ENCODE results near the gene MTMR4. TPM values are rescaled to one million over a fixed set of nuclear protein-coding genes. Genes with fewer than 3 reads are reported as not detected.

MTMR4 gene
- total RNA-seq, 1 donor from 2014 or later = 23.0 TPM

- Histone ChIP-seq H3K4me1 (ENCODE audit: control insufficient read depth in 3 of 3, insufficient read depth in 3 of 3, low read length in 3 of 3) (peaks cover 22 to 30% (median 30%) of the 10 kb centered on the region in 3 donors), H3K27me3 (ENCODE audit: control insufficient read depth in 3 of 3, insufficient read depth in 3 of 3, low read length in 3 of 3) (no peaks in the 10 kb centered on the region), H3K27ac (ENCODE audit: low read depth, low read length) (peak overlapping the region; percentile 38), H3K9ac (ENCODE audit: low read depth in 1 of 3, low read length in 3 of 3) (peak overlapping the region in 2 of 3 donors; percentile 25 to 55), H3K36me3 (ENCODE audit: control insufficient read depth in 3 of 3, insufficient read depth in 3 of 3, low read length in 3 of 3) (no peaks in the 10 kb centered on the region), H3K4me3 (ENCODE audit: low read length in 3 of 3) (peak overlapping the region in 2 of 3 donors; percentile 35 to 48), H3K9me3 (ENCODE audit: control insufficient read depth in 3 of 3, low read length in 3 of 3) (no peaks in the 10 kb centered on the region)
These were observed 14.0 kb upstream of the MTMR4 start for GRCh38 chr17:58528443-58528842.

- Histone ChIP-seq H3K9me3 (ENCODE audit: control insufficient read depth in 3 of 3, low read length in 3 of 3) (no peaks in the 10 kb centered on the region), H3K27ac (ENCODE audit: low read depth, low read length) (peak overlapping the region; percentile 36), H3K27me3 (ENCODE audit: control insufficient read depth in 3 of 3, insufficient read depth in 3 of 3, low read length in 3 of 3) (no peaks in the 10 kb centered on the region), H3K4me1 (ENCODE audit: control insufficient read depth in 3 of 3, insufficient read depth in 3 of 3, low read length in 3 of 3) (peaks cover 22 to 30% (median 30%) of the 10 kb centered on the region in 3 donors), H3K4me3 (ENCODE audit: low read length in 3 of 3) (peak overlapping the region in 1 of 3 donors; percentile 14), H3K9ac (ENCODE audit: low read depth in 1 of 3, low read length in 3 of 3) (peak overlapping the region in 1 of 3 donors; percentile 25), H3K36me3 (ENCODE audit: control insufficient read depth in 3 of 3, insufficient read depth in 3 of 3, low read length in 3 of 3) (no peaks in the 10 kb centered on the region)
These were observed 13.5 kb upstream of the MTMR4 start for GRCh38 chr17:58527949-58528348.

DNA sequence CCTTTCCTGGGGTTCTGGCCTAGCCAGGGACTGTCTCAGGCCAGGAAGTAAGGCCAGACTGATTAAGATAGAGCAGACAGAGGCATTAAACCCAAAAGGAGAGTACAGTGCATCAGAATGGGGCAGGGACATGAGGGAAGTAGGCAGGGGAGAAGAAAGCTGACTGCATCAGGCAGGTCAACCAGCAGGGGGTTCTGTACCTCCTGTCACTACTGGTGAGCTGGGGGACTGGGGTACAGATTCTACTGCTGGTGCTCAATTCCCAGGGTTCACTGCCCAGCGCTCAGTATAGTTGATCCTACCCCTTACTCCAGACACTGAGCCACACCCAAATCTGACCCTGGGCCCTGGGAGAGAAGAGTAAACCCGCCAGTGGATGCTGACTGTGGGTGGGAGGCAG lies 12.9 kb upstream of the MTMR4 start:
- no peaks in the 10 kb centered on the region for H3K27me3 ChIP-seq (ENCODE audit: control insufficient read depth in 3 of 3, insufficient read depth in 3 of 3, low read length in 3 of 3)
- H3K36me3 ChIP-seq (ENCODE audit: control insufficient read depth in 3 of 3, insufficient read depth in 3 of 3, low read length in 3 of 3) = no peaks in the 10 kb centered on the region
- H3K9me3 ChIP-seq (ENCODE audit: control insufficient read depth in 3 of 3, low read length in 3 of 3) = no peaks in the 10 kb centered on the region
- no peak overlapping the region for H3K9ac ChIP-seq (ENCODE audit: low read depth in 1 of 3, low read length in 3 of 3)
- H3K4me3 ChIP-seq (ENCODE audit: low read length in 3 of 3) = no peak overlapping the region
- H3K4me1 ChIP-seq (ENCODE audit: control insufficient read depth in 3 of 3, insufficient read depth in 3 of 3, low read length in 3 of 3) = peaks cover 21 to 26% (median 26%) of the 10 kb centered on the region in 3 donors
- H3K27ac ChIP-seq (ENCODE audit: low read depth, low read length) = peak overlapping the region; percentile 2

DNA sequence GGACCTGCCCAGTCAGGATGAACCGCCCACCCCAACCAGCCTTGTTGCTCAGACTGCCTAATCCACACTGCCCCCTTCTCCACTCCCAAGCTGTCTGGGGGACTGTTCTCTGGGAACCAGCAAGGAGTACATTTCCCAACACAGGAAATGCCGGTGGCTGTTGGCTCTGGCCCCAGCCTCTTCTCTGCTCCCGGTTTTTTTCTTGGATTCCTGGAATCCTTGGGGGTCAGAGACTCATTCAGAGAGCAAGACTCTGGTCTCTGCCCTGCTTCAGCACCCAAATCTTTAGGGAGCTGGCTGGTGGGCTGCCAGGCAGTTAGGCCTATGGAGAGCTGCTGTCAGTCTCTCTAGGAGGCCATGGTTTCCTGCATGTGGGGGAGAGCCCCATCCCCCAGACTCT lies 10.8 kb upstream of the MTMR4 start:
- H3K27ac ChIP-seq (ENCODE audit: low read depth, low read length) = peak overlapping the region; percentile 58
- H3K4me3 ChIP-seq (ENCODE audit: low read length in 3 of 3) = peak overlapping the region in 1 of 3 donors; percentile 8
- H3K9me3 ChIP-seq (ENCODE audit: control insufficient read depth in 3 of 3, low read length in 3 of 3) = no peaks in the 10 kb centered on the region
- no peaks in the 10 kb centered on the region for H3K27me3 ChIP-seq (ENCODE audit: control insufficient read depth in 3 of 3, insufficient read depth in 3 of 3, low read length in 3 of 3)
- H3K4me1 ChIP-seq (ENCODE audit: control insufficient read depth in 3 of 3, insufficient read depth in 3 of 3, low read length in 3 of 3) = peaks cover 19 to 24% (median 21%) of the 10 kb centered on the region in 3 donors
- no peaks in the 10 kb centered on the region for H3K36me3 ChIP-seq (ENCODE audit: control insufficient read depth in 3 of 3, insufficient read depth in 3 of 3, low read length in 3 of 3)
- H3K9ac ChIP-seq (ENCODE audit: low read depth in 1 of 3, low read length in 3 of 3) = no peak overlapping the region

DNA sequence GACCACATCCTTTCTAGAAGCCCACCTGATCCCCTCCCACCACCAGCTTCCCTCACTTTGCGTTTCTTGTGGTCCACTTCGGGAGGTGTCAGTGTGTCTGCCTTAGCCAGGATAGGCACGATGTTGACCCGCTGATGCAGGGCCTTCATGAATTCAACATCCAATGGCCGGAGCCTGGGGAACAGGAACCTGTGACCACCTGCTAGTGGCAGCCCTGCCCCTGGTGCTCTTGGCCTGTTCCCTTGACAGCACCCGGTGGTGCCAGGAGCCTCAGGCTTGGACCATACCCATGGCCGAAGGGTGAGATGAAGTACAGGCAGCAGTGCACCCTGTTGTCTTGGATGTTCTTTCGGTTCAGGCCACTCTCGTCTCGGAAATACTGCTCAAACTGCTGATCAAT lies 7.2 kb upstream of the MTMR4 start:
- Histone ChIP-seq H3K36me3 (ENCODE audit: control insufficient read depth in 3 of 3, insufficient read depth in 3 of 3, low read length in 3 of 3) (peaks cover 0 to 2% (median 0%) of the 10 kb centered on the region in 3 donors), H3K4me3 (ENCODE audit: low read length in 3 of 3) (no peak overlapping the region), H3K9ac (ENCODE audit: low read depth in 1 of 3, low read length in 3 of 3) (no peak overlapping the region), H3K27me3 (ENCODE audit: control insufficient read depth in 3 of 3, insufficient read depth in 3 of 3, low read length in 3 of 3) (no peaks in the 10 kb centered on the region), H3K9me3 (ENCODE audit: control insufficient read depth in 3 of 3, low read length in 3 of 3) (no peaks in the 10 kb centered on the region), H3K27ac (ENCODE audit: low read depth, low read length) (no peak overlapping the region), H3K4me1 (ENCODE audit: control insufficient read depth in 3 of 3, insufficient read depth in 3 of 3, low read length in 3 of 3) (peaks cover 22 to 32% (median 27%) of the 10 kb centered on the region in 3 donors)

DNA sequence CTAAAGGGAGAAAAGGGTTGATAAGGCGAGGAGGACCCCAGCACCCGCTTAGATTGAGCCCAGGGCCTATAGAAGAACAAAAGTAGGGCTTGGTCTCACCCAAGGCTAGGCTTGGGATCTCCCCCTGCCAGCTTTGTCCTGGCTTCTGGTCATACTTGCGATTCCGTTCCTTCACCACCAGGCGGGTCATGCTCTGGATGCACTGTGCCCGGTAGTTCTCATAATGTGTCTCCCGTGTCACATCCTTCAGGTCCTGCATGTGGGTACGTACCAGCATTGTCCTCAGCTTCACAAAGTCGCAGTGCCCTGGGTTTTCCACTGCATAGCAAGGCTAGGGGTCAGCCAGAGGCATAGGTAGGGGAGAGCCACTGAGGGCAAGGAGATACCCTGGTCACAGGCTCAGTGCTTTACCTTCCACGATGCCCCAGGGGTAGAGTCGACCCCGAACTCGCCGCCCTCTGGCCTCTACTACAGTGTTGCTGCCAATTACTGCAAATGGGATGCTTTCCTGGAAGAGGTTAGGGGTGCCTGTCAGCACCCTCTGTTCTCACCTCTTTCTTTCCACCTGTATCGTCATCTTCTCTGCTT lies 6.5 kb upstream of the MTMR4 start:
- H3K9ac ChIP-seq (ENCODE audit: low read depth in 1 of 3, low read length in 3 of 3) = no peak overlapping the region
- peaks cover 24 to 32% (median 32%) of the 10 kb centered on the region in 3 donors for H3K4me1 ChIP-seq (ENCODE audit: control insufficient read depth in 3 of 3, insufficient read depth in 3 of 3, low read length in 3 of 3)
- H3K9me3 ChIP-seq (ENCODE audit: control insufficient read depth in 3 of 3, low read length in 3 of 3) = no peaks in the 10 kb centered on the region
- no peaks in the 10 kb centered on the region for H3K27me3 ChIP-seq (ENCODE audit: control insufficient read depth in 3 of 3, insufficient read depth in 3 of 3, low read length in 3 of 3)
- H3K36me3 ChIP-seq (ENCODE audit: control insufficient read depth in 3 of 3, insufficient read depth in 3 of 3, low read length in 3 of 3) = peaks cover 0 to 3% (median 2%) of the 10 kb centered on the region in 3 donors
- H3K27ac ChIP-seq (ENCODE audit: low read depth, low read length) = no peak overlapping the region
- peak overlapping the region in 1 of 3 donors; percentile 8 for H3K4me3 ChIP-seq (ENCODE audit: low read length in 3 of 3)

GRCh38 chr17:58517928-58518609 lies 3.6 kb upstream of the MTMR4 start:
- Histone ChIP-seq H3K4me1 (ENCODE audit: control insufficient read depth in 3 of 3, insufficient read depth in 3 of 3, low read length in 3 of 3) (peaks cover 22 to 38% (median 37%) of the 10 kb centered on the region in 3 donors), H3K36me3 (ENCODE audit: control insufficient read depth in 3 of 3, insufficient read depth in 3 of 3, low read length in 3 of 3) (peaks cover 0 to 3% (median 2%) of the 10 kb centered on the region in 3 donors)

GRCh38 chr17:58517378-58517927 lies 3.0 kb upstream of the MTMR4 start:
- no peaks in the 10 kb centered on the region for H3K9me3 ChIP-seq (ENCODE audit: control insufficient read depth in 3 of 3, low read length in 3 of 3)
- no peaks in the 10 kb centered on the region for H3K27me3 ChIP-seq (ENCODE audit: control insufficient read depth in 3 of 3, insufficient read depth in 3 of 3, low read length in 3 of 3)
- peak overlapping the region; percentile 86 to 92 (median 89) for H3K4me3 ChIP-seq (ENCODE audit: low read length in 3 of 3)
- H3K27ac ChIP-seq (ENCODE audit: low read depth, low read length) = peak overlapping the region; percentile 96
- peaks cover 4 to 5% (median 4%) of the 10 kb centered on the region in 3 donors for H3K36me3 ChIP-seq (ENCODE audit: control insufficient read depth in 3 of 3, insufficient read depth in 3 of 3, low read length in 3 of 3)
- peak overlapping the region; percentile 86 to 93 (median 90) for H3K9ac ChIP-seq (ENCODE audit: low read depth in 1 of 3, low read length in 3 of 3)
- peaks cover 22 to 38% (median 37%) of the 10 kb centered on the region in 3 donors for H3K4me1 ChIP-seq (ENCODE audit: control insufficient read depth in 3 of 3, insufficient read depth in 3 of 3, low read length in 3 of 3)

More at GRCh38 chr17:58517928-58518609, 3.6 kb upstream of the MTMR4 start:
- H3K27ac ChIP-seq (ENCODE audit: low read depth, low read length) = peak overlapping the region; percentile 96
- peak overlapping the region; percentile 86 to 94 (median 93) for H3K9ac ChIP-seq (ENCODE audit: low read depth in 1 of 3, low read length in 3 of 3)
- H3K9me3 ChIP-seq (ENCODE audit: control insufficient read depth in 3 of 3, low read length in 3 of 3) = no peaks in the 10 kb centered on the region
- H3K4me3 ChIP-seq (ENCODE audit: low read length in 3 of 3) = peak overlapping the region; percentile 89 to 98 (median 97)
- H3K27me3 ChIP-seq (ENCODE audit: control insufficient read depth in 3 of 3, insufficient read depth in 3 of 3, low read length in 3 of 3) = no peaks in the 10 kb centered on the region

DNA sequence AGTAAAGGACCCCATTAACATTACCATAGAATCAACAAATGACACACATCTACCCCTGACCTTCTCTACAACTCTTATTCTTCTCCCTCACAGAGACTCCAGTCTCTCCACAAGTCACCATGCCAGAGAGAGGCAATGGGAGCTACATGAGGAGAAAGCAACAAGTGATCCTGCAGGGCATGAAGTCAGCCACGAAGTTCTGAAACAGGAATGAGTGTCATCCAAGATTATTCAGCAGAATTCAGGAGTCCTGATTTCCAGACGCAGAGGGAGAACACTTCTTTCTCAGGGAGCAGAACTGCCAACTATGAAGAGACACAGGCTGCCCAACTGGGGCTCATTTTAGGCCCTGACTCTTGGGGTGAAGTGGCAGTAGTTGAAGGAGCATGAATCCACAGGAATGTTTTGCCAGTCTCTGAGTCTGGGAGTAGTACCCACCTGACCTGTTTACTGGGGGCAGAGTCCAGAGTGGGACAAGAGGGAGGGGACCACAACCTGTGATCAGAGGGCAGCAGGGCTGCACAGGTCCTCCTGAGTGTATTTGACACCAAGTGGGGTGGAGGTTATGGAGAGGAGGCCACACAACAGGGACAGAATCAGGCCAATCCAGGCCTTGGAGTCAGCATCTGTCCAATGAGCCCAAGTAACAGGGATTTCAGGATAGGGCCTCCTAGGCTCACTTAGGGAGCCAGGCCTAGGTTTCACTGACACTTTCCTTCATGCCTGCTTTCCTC lies 2.4 kb upstream of the MTMR4 start:
- Histone ChIP-seq H3K4me1 (ENCODE audit: control insufficient read depth in 3 of 3, insufficient read depth in 3 of 3, low read length in 3 of 3) (peaks cover 22 to 38% (median 37%) of the 10 kb centered on the region in 3 donors), H3K36me3 (ENCODE audit: control insufficient read depth in 3 of 3, insufficient read depth in 3 of 3, low read length in 3 of 3) (peaks cover 7 to 11% (median 9%) of the 10 kb centered on the region in 3 donors), H3K27me3 (ENCODE audit: control insufficient read depth in 3 of 3, insufficient read depth in 3 of 3, low read length in 3 of 3) (no peaks in the 10 kb centered on the region), H3K27ac (ENCODE audit: low read depth, low read length) (peak overlapping the region; percentile 96), H3K9ac (ENCODE audit: low read depth in 1 of 3, low read length in 3 of 3) (peak overlapping the region; percentile 86 to 93 (median 90)), H3K9me3 (ENCODE audit: control insufficient read depth in 3 of 3, low read length in 3 of 3) (no peaks in the 10 kb centered on the region), H3K4me3 (ENCODE audit: low read length in 3 of 3) (peak overlapping the region; percentile 86 to 92 (median 89))
